NB4 (cell line): ENCODE measurements around the gene LZTFL1.

ENCODE experiments used
- TF ChIP-seq, protein P1 (sequence below): IDR thresholded peaks from 2 replicates; pipeline ENCODE4 v1.6.1; 2011; ENCODE audit warnings: low read depth, low read length
- TF ChIP-seq, protein P2 (sequence below): IDR thresholded peaks from one replicate; pipeline ENCODE4 v1.5.1; 2012; ENCODE audit warnings: low read depth, low read length

- TF ChIP-seq, protein P1, sequence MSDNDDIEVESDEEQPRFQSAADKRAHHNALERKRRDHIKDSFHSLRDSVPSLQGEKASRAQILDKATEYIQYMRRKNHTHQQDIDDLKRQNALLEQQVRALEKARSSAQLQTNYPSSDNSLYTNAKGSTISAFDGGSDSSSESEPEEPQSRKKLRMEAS, result no peak
- TF ChIP-seq, protein P2, sequence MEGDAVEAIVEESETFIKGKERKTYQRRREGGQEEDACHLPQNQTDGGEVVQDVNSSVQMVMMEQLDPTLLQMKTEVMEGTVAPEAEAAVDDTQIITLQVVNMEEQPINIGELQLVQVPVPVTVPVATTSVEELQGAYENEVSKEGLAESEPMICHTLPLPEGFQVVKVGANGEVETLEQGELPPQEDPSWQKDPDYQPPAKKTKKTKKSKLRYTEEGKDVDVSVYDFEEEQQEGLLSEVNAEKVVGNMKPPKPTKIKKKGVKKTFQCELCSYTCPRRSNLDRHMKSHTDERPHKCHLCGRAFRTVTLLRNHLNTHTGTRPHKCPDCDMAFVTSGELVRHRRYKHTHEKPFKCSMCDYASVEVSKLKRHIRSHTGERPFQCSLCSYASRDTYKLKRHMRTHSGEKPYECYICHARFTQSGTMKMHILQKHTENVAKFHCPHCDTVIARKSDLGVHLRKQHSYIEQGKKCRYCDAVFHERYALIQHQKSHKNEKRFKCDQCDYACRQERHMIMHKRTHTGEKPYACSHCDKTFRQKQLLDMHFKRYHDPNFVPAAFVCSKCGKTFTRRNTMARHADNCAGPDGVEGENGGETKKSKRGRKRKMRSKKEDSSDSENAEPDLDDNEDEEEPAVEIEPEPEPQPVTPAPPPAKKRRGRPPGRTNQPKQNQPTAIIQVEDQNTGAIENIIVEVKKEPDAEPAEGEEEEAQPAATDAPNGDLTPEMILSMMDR, result no peak
These were observed 3.5 kb downstream of the LZTFL1 start for GRCh38 chr3:45838466-45838865.
